Neural cell (in vitro differentiated cells): ENCODE results near the gene ATPAF2.
A peak's percentile ranks its signal among the peaks of the same experiment; 100 is the strongest.

Experiments
- CTCF ChIP-seq: fragments of 450-650 bp; IDR thresholded peaks from 2 replicates; pipeline ENCODE4 v1.5.1; 2014; ENCODE audit warnings: antibody characterized with exemption, mild to moderate bottlenecking, moderate library complexity; ENCODE audit not compliant: poor library complexity, severe bottlenecking
- EP300 ChIP-seq: fragments of 450-650 bp; conservative IDR thresholded peaks from 2 replicates; pipeline ENCODE4 v1.6.1; 2014; ENCODE audit warnings: antibody characterized with exemption, mild to moderate bottlenecking, moderate library complexity; ENCODE audit not compliant: poor library complexity, severe bottlenecking
- MXI1 ChIP-seq: fragments of 450-650 bp; conservative IDR thresholded peaks from 2 replicates; pipeline ENCODE4 v1.6.1; 2014; ENCODE audit warnings: antibody characterized with exemption, mild to moderate bottlenecking; ENCODE audit not compliant: poor library complexity, severe bottlenecking
- REST ChIP-seq: IDR thresholded peaks from 2 replicates; pipeline ENCODE4 v1.6.1; 2012; ENCODE audit warnings: borderline replicate concordance

GRCh38 chr17:17972126-17972951 is 66.6 kb downstream of the ATPAF2 start, which contains the start of the genes DRC3 and TOM1L2:
- TF ChIP-seq CTCF (peak; percentile 52), REST (peak; percentile 47), MXI1 (no peak), EP300 (peak; percentile 41)
